Epithelial cell of esophagus (primary cell): ENCODE data around the gene ELFN2.
A peak's percentile ranks its signal among the peaks of the same experiment; 100 is the strongest.

Source experiments
- DNase-seq: peaks from one replicate; pipeline ENCODE4 v3.0.0; 2010; ENCODE audit warnings: low read depth
- H3K4me3 ChIP-seq: 2 replicates; pipeline ENCODE4 v1.5.1; 2011; ENCODE audit warnings: mild to moderate bottlenecking, low read length, control low read depth
- CTCF ChIP-seq: IDR thresholded peaks from 2 replicates; pipeline ENCODE4 v1.5.1; 2011; ENCODE audit warnings: low read depth, mild to moderate bottlenecking, low read length, control low read depth, inconsistent platforms; ENCODE audit not compliant: insufficient read depth; ENCODE audit errors: missing control alignments

ELFN2 gene

GRCh38 chr22:37363261-37363992 is 63.9 kb downstream of the ELFN2 start:
- DNase-seq = peak; percentile 23
- TF ChIP-seq CTCF = no peak
- no peak overlapping the region for H3K4me3 ChIP-seq

GRCh38 chr22:37362621-37363020 is 64.7 kb downstream of the ELFN2 start:
- no peak for DNase-seq
- H3K4me3 ChIP-seq = no peak overlapping the region

GRCh38 chr22:37358917-37359316 is 68.4 kb downstream of the ELFN2 start:
- peak; percentile 28 for DNase-seq
- TF ChIP-seq CTCF = no peak
- H3K4me3 ChIP-seq = no peak overlapping the region

More at GRCh38 chr22:37362621-37363020, 64.7 kb downstream of the ELFN2 start:
- TF ChIP-seq CTCF = no peak

GRCh38 chr22:37358386-37358785 is 68.9 kb downstream of the ELFN2 start:
- H3K4me3 ChIP-seq = no peak overlapping the region
- no peak for TF ChIP-seq CTCF
- no peak for DNase-seq

- DNase-seq = no peak
- no peak for TF ChIP-seq CTCF
- H3K4me3 ChIP-seq = no peak overlapping the region
These were observed 69.7 kb downstream of the ELFN2 start for GRCh38 chr22:37357446-37358075.

- H3K4me3 ChIP-seq = no peak overlapping the region
- no peak for DNase-seq
- no peak for TF ChIP-seq CTCF
These were observed 70.4 kb downstream of the ELFN2 start for GRCh38 chr22:37356922-37357321.

GRCh38 chr22:37355174-37355573 is 72.1 kb downstream of the ELFN2 start:
- DNase-seq = no peak
- TF ChIP-seq CTCF = no peak
- no peak overlapping the region for H3K4me3 ChIP-seq
